ENCODE measurements around the gene BCL6.

BCL6 gene

GRCh38 chr3:187698499-187699399, 46.5 kb downstream of the BCL6 start:
- in situ Hi-C loops (cut with MboI; ENCODE audit: low sequenced_read_pairs, unreplicated experiment) = no loop called here
- no peak for TF ChIP-seq CTCF (IDR thresholded peaks at IDR 0.05; ENCODE audit: borderline replicate concordance, control extremely low read depth, extremely low read depth, insufficient read depth, missing control alignments)
- no peak for DNase-seq (ENCODE audit: low spot score)

- in situ Hi-C loops (cut with MboI; ENCODE audit: low sequenced_read_pairs, unreplicated experiment) = no loop called here
- DNase-seq (ENCODE audit: low spot score) = no peak
- TF ChIP-seq CTCF (IDR thresholded peaks at IDR 0.05; ENCODE audit: borderline replicate concordance, control extremely low read depth, extremely low read depth, insufficient read depth, missing control alignments) = no peak
Observed at GRCh38 chr3:187696021-187696420, 49.2 kb downstream of the BCL6 start.

GRCh38 chr3:187695449-187695848, 49.8 kb downstream of the BCL6 start:
- in situ Hi-C loops (cut with MboI; ENCODE audit: low sequenced_read_pairs, unreplicated experiment) = no loop called here
- no peak for TF ChIP-seq CTCF (IDR thresholded peaks at IDR 0.05; ENCODE audit: borderline replicate concordance, control extremely low read depth, extremely low read depth, insufficient read depth, missing control alignments)
- no peak for DNase-seq (ENCODE audit: low spot score)

GRCh38 chr3:187694801-187695200, 50.5 kb downstream of the BCL6 start:
- in situ Hi-C loops (cut with MboI; ENCODE audit: low sequenced_read_pairs, unreplicated experiment) = no loop called here
- DNase-seq (ENCODE audit: low spot score) = no peak

GRCh38 chr3:187693431-187693830, 51.8 kb downstream of the BCL6 start:
- in situ Hi-C loops (cut with MboI; ENCODE audit: low sequenced_read_pairs, unreplicated experiment) = no loop called here
- no peak for DNase-seq (ENCODE audit: low spot score)
- no peak for TF ChIP-seq CTCF (IDR thresholded peaks at IDR 0.05; ENCODE audit: borderline replicate concordance, control extremely low read depth, extremely low read depth, insufficient read depth, missing control alignments)

More at GRCh38 chr3:187694801-187695200, 50.5 kb downstream of the BCL6 start:
- TF ChIP-seq CTCF (IDR thresholded peaks at IDR 0.05; ENCODE audit: borderline replicate concordance, control extremely low read depth, extremely low read depth, insufficient read depth, missing control alignments) = no peak

- in situ Hi-C loops (cut with MboI; ENCODE audit: low sequenced_read_pairs, unreplicated experiment) = no loop called here
- TF ChIP-seq CTCF (IDR thresholded peaks at IDR 0.05; ENCODE audit: borderline replicate concordance, control extremely low read depth, extremely low read depth, insufficient read depth, missing control alignments) = no peak
- DNase-seq (ENCODE audit: low spot score) = no peak
Observed at GRCh38 chr3:187689984-187690383, 55.3 kb downstream of the BCL6 start.
